Skeletal muscle tissue (tissue), 4 donors: ENCODE results near the gene CTTNBP2. TPM values are rescaled to one million over a fixed set of nuclear protein-coding genes. Genes with fewer than 3 reads are reported as not detected.

Experiments
- H3K27ac ChIP-seq: one replicate; pipeline ENCODE4 v1.7.0; 2013; ENCODE audit warnings: mild to moderate bottlenecking, low read depth, low read length, inconsistent platforms
- H3K27me3 ChIP-seq, 3 donors: one replicate each; pipeline ENCODE4 v1.7.0; 2013; ENCODE audit warnings: low read length in 3 of 3; ENCODE audit not compliant: control insufficient read depth in 3 of 3, insufficient read depth in 3 of 3
- H3K36me3 ChIP-seq, 3 donors: one replicate each; pipeline ENCODE4 v1.7.0; 2013; ENCODE audit warnings: low read length in 3 of 3; ENCODE audit not compliant: control insufficient read depth in 3 of 3, insufficient read depth in 3 of 3
- H3K4me1 ChIP-seq, 3 donors: one replicate each; pipeline ENCODE4 v1.7.0; 2013; ENCODE audit warnings: low read length in 3 of 3, mild to moderate bottlenecking in 3 of 3; ENCODE audit not compliant: control insufficient read depth in 3 of 3, insufficient read depth in 3 of 3
- H3K4me3 ChIP-seq, 3 donors: one replicate each; pipeline ENCODE4 v1.7.0; 2013; ENCODE audit warnings: low read length in 3 of 3
- H3K9ac ChIP-seq, 3 donors: one replicate each; pipeline ENCODE4 v1.7.0; 2013; ENCODE audit warnings: low read length in 3 of 3, mild to moderate bottlenecking in 3 of 3, moderate library complexity in 2 of 3, low read depth in 1 of 3
- H3K9me3 ChIP-seq, 3 donors: one replicate each; pipeline ENCODE4 v1.7.0; 2013; ENCODE audit warnings: low read length in 3 of 3; ENCODE audit not compliant: control insufficient read depth in 3 of 3
- total RNA-seq: library from RNA; depleted of rRNA; stranded (reverse); fragments of >200 nt; gene quantifications from one replicate; pipeline ENCODE4 v1.2.3, GENCODE V29; 2014
- donor health status: Osteomylitis.

The CTTNBP2 gene
- total RNA-seq, 1 donor from 2014 or later: 1.6 TPM

- Histone ChIP-seq H3K4me3 (no peak overlapping the region), H3K27me3 (no peaks in the 10 kb centered on the region), H3K36me3 (no peaks in the 10 kb centered on the region), H3K9me3 (no peaks in the 10 kb centered on the region), H3K4me1 (no peaks in the 10 kb centered on the region), H3K9ac (no peak overlapping the region), H3K27ac (no peak overlapping the region)
Measured at GRCh38 chr7:117828825-117829224, 44.4 kb downstream of the CTTNBP2 start.

- Histone ChIP-seq H3K4me1 (no peaks in the 10 kb centered on the region), H3K9ac (no peak overlapping the region), H3K27me3 (no peaks in the 10 kb centered on the region), H3K27ac (no peak overlapping the region), H3K4me3 (no peak overlapping the region), H3K36me3 (no peaks in the 10 kb centered on the region), H3K9me3 (no peaks in the 10 kb centered on the region)
Measured at GRCh38 chr7:117827862-117828261, 45.4 kb downstream of the CTTNBP2 start.

GRCh38 chr7:117825132-117825531 is 48.1 kb downstream of the CTTNBP2 start:
- H3K27ac ChIP-seq: no peak overlapping the region
- no peaks in the 10 kb centered on the region for H3K4me1 ChIP-seq
- H3K27me3 ChIP-seq: no peaks in the 10 kb centered on the region
- no peak overlapping the region for H3K4me3 ChIP-seq
- no peaks in the 10 kb centered on the region for H3K36me3 ChIP-seq
- no peak overlapping the region for H3K9ac ChIP-seq
- H3K9me3 ChIP-seq: no peaks in the 10 kb centered on the region

- Histone ChIP-seq H3K4me1 (no peaks in the 10 kb centered on the region), H3K9me3 (no peaks in the 10 kb centered on the region), H3K4me3 (no peak overlapping the region), H3K36me3 (no peaks in the 10 kb centered on the region), H3K9ac (no peak overlapping the region), H3K27me3 (no peaks in the 10 kb centered on the region), H3K27ac (no peak overlapping the region)
Measured at GRCh38 chr7:117824592-117824991, 48.6 kb downstream of the CTTNBP2 start.

DNA sequence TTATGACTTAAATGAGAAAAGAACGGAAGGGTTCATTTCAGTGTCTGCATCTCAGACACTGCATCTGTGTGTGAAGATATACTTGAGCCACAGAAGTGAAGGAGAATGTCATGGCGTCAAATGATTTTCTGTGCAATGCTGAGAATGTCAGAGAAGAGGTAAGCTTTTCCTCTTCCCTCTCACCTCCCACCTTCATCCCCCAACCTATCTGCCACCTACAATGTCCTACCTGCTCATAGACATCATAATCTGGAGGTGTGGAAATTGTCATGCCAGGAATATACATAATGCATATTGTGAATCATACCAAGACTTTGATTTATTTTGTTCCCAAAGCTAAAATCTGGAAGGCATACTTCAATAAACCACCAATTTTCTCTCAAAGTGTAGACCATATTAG is 53.7 kb downstream of the CTTNBP2 start:
- Histone ChIP-seq H3K9me3 (no peaks in the 10 kb centered on the region), H3K27ac (no peak overlapping the region), H3K9ac (no peak overlapping the region), H3K4me3 (no peak overlapping the region), H3K27me3 (no peaks in the 10 kb centered on the region), H3K4me1 (no peaks in the 10 kb centered on the region), H3K36me3 (no peaks in the 10 kb centered on the region)

DNA sequence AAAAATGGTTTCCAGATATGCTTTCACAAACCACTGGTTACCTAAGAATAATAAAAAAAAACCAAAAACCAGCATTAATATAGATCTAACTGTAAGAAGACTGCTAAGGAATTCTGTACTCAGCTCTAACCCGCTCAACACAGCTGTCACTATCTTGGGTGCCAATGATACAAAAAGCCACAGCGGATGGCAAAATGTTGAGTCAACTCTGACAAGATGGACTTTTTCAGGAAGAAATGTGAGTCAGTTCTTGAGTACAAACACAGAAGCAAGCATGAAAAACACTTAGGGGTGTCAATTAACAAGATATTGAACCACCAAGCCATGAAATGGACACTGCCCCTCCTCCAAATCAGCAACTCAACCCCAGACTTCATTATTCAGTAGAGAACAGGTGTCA is 55.0 kb downstream of the CTTNBP2 start:
- Histone ChIP-seq H3K27me3 (no peaks in the 10 kb centered on the region), H3K27ac (no peak overlapping the region), H3K9ac (no peak overlapping the region), H3K36me3 (no peaks in the 10 kb centered on the region), H3K4me1 (no peaks in the 10 kb centered on the region), H3K4me3 (no peak overlapping the region), H3K9me3 (no peaks in the 10 kb centered on the region)

GRCh38 chr7:117816727-117817126 is 56.5 kb downstream of the CTTNBP2 start:
- H3K9ac ChIP-seq: no peak overlapping the region
- H3K9me3 ChIP-seq: no peaks in the 10 kb centered on the region
- H3K4me1 ChIP-seq: no peaks in the 10 kb centered on the region
- H3K27ac ChIP-seq: no peak overlapping the region
- no peaks in the 10 kb centered on the region for H3K36me3 ChIP-seq
- no peak overlapping the region for H3K4me3 ChIP-seq
- H3K27me3 ChIP-seq: no peaks in the 10 kb centered on the region

DNA sequence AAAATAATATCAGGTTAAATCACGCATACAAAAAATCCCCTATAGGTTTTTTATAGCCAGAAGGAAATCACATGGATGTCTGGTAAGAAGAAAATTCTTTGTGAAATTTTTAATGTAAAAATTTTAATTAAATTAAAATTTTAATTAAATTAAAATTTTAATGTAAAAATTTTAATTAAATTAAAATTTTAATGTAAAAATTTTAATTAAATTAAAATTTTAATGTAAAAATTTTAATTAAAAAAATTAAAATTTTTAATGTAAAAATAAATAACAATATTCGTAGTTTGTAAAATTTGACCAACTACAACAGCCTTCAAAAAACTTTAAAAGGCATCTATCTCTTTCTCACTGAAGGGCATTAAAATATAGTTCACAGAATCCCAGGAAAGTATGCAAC is 61.5 kb downstream of the CTTNBP2 start:
- no peak overlapping the region for H3K9ac ChIP-seq
- no peak overlapping the region for H3K4me3 ChIP-seq
- H3K4me1 ChIP-seq: peaks cover 0 to 6% (median 3%) of the 10 kb centered on the region in 3 donors
- H3K27me3 ChIP-seq: no peaks in the 10 kb centered on the region
- H3K36me3 ChIP-seq: no peaks in the 10 kb centered on the region
- H3K27ac ChIP-seq: no peak overlapping the region
- H3K9me3 ChIP-seq: no peaks in the 10 kb centered on the region

GRCh38 chr7:117810642-117811512 is 62.4 kb downstream of the CTTNBP2 start:
- no peaks in the 10 kb centered on the region for H3K36me3 ChIP-seq
- H3K9ac ChIP-seq: no peak overlapping the region
- peaks cover 0 to 6% (median 3%) of the 10 kb centered on the region in 3 donors for H3K4me1 ChIP-seq
- H3K27ac ChIP-seq: no peak overlapping the region
- H3K4me3 ChIP-seq: no peak overlapping the region
- H3K9me3 ChIP-seq: no peaks in the 10 kb centered on the region
- H3K27me3 ChIP-seq: no peaks in the 10 kb centered on the region

DNA sequence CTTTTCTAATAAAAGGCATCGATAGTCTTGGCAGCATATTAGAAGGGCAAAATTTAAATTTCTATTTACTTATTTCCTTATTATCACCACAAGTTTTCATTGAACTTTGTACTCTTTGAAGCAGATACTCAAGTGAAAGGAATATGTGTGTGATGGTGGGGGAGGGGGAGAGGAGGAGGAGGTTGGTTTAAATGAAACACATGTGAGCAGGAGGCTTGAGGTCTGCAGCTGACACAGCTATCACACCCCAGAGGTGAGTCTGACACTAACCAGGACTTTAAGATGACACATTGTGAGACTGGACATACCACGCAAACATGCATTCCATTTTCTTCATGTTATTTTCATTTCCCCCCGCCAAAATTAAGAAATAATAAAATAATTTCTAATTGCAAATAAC is 63.3 kb downstream of the CTTNBP2 start:
- no peak overlapping the region for H3K9ac ChIP-seq
- H3K36me3 ChIP-seq: no peaks in the 10 kb centered on the region
- H3K4me3 ChIP-seq: no peak overlapping the region
- peaks cover 0 to 6% (median 3%) of the 10 kb centered on the region in 3 donors for H3K4me1 ChIP-seq
- no peaks in the 10 kb centered on the region for H3K9me3 ChIP-seq
- H3K27ac ChIP-seq: no peak overlapping the region
- H3K27me3 ChIP-seq: no peaks in the 10 kb centered on the region
